Inferior parietal cortex (tissue), 1 donor: ENCODE measurements around the gene VENTX.

Experiments used
- DNase-seq: peaks from one replicate; pipeline ENCODE4 v3.0.0-alpha.2; 2016; ENCODE audit errors: extremely low spot score

Gene VENTX

DNA sequence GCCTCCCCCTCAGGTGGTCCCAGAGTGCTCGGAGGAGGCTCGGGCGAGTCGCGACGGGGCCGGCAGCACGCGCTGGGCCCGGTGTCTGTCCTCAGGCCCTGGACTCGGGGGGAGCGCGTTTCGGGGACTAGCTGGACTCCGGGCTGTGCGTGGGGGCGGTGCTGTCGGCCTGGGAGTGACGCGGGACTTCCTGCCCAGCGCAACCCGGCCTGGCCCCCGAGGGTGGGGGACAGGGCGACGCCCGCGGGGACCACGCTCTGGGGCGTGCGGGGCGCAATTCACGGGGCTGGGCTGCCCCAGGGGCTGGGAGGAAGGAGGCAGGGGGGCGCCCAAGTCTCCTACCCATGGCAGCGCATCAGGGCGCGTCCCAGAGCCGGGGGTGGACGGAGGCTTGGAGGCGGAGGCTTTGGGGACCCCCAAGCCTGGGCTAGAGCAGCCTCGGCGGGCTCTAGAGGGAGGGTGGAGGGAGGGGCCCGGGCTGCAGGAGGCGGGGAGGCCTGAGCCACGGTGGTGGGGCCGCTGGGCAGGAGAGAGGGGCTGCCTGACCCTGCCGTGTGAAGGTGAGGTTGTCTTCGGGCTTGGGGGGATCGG is 2.3 kb upstream of the VENTX start:
- DNase-seq = no peak

DNA sequence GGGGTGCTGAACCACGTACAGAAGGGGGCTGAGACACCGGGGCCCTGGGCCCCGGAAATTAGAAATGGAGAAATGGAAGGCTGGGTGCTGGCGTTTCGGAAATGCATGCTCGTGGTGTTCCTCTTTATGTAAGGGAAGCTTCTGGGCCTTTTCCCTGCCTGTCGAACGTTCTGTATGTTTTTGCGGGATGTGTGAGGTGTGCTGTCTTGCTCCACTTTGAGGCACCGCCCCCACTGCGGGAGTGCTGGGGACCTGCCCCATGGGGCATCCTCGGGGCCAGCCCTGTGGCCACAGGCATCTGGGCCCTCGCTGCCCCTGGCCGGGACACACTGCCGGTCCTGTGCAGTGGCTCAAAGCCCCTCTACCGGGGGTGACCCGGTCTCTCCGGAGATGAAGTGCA is 1.7 kb upstream of the VENTX start:
- DNase-seq = no peak

DNA sequence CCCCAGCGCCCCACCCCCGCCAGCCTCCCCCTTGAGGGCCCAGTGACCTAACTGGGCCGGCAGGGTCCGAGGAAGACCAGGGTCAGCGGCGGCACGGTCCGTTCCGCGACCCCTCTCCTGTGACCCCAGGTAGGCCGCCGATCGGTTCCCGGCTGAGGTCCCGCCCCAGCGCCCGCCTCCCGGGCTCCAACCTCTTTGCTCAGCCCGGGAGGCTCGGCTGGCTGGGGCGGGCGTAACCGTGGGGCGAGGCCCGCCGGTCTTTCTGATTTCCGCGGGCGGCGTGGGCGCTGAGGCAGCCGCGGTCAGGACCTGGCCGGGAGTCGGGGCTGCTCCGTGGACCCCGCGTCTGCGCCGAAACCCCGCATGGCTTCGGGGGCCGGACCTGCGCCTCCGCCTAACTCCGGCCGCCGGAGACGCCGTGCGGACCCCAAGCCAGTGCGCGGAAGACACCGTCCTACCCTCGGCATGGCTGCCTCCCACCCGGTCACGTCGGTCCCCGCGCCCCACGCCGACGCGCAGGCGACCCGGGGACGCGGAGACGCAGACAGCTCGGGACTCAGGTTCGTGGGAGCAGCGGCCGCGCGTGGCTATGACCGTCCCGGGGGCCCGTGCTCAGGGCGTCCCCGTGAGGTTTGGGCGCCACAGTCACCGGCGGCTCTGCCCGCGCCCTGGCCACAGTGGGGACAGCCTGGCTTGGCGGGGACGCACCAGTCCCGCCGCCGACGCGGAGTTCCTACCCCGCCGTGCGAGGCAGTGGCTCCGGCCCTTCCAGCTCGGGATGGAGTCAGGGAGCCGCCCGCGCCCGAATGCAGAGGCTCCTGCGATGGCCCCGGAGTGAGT is 1.0 kb upstream of the VENTX start:
- DNase-seq = no peak

DNA sequence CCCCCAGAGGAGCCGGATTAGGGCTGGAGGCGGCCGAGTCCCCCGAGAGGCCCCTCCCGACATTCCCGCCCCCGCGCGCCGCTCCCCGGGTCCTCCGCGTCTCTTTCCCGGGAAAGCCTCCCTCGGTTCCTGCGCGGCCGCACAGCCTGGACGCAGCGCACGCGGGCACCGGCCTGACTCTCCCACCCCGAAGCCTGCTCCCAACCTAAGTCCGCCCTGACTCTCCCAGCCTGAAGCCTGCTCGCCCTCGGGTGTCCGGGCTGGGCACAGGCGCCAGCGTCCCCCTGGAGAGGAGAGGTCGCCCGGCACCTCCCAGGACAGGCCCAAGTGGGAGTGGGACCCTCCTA is 441 bp upstream of the VENTX start:
- DNase-seq = no peak

DNA sequence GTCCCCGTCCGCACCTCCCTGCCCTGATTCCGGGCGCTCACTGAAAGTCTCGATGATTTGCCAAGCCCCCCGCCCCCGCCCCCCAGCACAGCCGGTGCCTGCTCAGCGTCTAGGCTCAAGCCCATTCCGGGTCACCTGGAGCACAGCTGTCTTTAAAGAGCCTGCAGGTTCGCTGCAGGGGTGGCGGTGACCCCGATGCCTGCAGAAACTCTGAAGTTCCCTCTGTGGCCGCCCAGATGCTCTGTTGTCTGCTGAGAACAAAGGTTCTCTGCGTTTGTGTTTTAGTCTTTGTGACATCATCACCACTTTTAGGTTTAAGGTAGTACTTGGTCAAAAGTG is 780 bp downstream of the VENTX start:
- DNase-seq = no peak

DNA sequence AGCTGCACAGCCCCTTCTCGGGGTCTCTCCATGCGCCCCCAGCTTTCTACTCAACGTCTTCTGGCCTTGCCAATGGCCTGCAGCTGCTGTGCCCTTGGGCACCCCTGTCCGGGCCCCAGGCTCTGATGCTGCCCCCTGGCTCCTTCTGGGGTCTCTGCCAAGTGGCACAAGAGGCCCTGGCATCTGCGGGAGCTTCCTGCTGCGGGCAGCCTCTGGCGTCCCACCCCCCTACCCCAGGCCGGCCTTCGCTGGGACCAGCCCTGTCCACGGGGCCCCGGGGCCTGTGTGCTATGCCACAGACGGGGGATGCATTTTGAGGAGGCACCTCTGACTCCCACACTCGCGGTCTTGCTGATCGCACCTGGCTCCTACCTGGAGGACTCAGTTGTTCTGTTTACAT is 2.3 kb downstream of the VENTX start:
- DNase-seq = no peak

DNA sequence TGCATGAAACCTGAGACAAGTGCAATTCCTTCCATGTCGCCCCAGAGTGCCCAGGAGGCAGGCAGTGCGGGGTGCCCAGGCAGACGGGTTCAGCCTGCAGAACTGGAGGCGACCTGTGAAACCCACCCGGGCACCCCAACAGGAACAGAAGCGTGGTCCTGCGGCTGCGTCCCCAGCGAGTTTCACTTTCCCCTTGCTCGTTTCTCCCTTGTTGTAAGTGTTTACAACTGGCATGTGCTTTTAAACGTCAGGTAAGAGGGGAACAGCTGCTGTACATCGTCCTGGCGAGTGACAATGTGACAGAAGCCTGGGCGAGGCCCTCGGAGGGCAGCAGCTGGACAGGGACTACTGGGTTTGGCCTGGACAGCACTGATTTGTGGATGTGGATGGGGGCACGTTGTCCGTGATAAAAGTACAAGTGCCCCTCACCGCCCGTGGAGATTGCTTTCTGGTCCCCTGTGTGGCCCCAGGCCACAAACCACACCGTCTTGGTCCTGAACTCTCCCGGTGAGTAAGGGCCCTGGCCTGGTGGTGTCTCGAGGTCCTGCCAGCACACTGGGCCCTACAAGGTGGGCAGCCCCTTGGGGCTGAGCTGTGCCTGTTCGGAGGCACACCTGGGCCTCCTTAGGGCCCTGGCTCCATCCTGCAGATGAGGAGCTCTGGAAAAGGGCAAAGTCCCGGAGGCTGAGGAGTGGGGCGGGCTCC is 4.0 kb downstream of the VENTX start:
- DNase-seq = no peak

DNA sequence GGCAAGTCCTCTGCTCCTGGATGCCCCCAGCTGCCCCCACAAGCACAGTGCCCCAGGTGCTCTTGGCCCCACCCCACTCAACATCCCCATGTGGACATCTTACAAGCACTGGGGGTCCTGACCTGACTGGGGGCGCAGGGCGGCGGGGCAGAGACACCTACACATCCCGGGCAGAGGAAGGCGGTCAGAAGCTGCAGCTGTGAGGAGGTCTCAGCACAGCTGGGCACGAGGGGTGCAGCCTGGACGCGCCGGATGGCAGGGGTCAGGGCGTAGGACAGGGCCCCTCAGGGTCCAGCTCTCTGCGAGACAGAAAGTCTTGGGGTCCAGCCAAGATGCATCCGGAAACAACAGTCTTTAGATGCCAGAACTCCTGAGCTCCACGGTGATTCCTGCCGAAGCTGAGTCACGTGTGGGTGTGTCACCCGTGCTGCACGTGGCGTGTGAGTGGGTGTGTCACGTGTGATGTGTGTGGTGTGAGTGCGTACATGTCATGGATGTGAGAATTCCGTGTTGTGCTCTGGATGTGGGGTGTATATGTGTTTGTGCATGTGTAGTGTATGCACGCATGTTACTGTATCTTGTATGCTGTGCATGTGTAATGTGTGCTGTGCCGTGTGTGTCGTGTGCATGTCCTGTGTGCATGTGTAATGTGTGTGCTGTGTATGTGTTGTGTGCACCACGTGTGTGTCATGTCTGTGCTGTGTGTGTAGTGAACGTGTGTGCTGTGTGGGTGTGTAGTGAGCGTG is 5.1 kb downstream of the VENTX start:
- DNase-seq = no peak

DNA sequence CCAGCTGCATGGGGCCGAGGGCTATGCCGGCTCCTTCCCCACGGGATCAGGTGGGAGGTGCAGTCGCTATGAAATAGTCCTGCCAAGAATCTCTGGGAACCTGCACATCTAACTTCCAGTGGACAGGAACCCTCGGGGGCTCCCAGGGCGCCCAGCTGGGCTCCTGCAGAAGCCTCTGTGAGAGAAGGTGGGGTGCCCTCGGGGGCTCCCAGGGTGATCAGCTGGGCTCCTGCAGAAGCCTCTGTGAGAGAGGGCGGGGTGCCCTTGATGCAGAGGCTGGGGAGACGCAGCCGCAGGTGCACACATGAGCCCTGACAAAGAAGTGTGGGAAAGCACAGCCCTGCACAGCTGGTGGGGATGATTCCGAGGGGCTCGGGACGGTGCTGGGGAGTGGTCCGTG is 5.9 kb downstream of the VENTX start:
- no peak for DNase-seq

DNA sequence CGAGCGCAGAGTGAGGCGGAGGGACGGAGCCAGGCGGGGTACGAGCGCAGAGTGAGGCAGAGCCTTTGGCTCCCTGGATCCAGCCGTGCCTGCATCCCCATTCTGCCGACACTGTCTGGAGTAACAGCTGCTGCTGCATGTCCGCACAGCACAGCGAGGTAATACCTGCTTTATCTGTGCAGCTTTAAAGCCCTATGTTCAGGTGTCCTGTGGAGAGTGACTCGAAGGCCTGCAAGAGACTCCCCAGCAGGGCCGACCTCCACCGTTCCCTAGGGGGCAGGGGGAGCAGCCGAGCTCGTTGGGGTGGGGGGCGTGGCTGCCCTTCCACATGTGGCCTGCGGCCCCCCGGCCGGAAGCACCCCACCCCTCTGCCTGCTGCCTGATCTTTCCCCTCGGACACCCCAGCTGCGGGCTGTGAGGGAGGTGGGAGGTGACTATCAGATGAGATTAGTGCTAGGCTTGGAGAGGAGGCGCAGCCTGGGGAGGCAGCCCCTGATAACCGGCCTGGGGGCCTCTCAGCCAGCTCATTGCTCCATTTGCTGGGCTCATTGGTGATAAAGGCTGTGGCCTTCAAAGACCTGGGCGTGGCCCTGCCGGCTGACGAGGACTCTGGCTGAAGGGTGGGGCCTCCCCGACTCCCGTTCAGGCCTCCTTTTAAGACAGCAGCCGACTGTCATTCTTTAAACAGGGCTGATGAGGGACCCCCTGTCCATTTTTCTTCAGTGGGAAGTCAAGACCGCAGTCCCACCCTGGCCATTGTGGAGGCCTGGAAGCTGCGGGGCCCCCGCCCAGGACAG is 8.0 kb downstream of the VENTX start:
- no peak for DNase-seq

DNA sequence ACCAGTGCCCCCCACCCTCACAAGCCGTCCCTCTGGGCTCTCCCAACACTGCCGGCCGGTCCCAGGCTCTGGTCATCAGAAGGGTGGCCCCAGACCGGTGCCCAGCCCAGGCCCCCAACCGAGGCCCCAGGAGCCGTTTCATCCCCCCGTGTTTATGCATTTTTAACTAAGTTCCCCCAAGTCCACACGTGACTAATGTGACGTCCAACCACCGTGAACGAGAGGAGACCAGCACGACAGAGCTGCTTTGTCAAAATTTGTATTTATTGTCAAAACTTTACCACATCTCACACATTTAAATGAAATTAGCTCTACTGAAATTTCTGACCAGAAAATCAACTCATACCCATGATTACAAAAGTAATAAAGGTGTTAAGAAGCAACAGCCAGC is 8.6 kb downstream of the VENTX start:
- no peak for DNase-seq

DNA sequence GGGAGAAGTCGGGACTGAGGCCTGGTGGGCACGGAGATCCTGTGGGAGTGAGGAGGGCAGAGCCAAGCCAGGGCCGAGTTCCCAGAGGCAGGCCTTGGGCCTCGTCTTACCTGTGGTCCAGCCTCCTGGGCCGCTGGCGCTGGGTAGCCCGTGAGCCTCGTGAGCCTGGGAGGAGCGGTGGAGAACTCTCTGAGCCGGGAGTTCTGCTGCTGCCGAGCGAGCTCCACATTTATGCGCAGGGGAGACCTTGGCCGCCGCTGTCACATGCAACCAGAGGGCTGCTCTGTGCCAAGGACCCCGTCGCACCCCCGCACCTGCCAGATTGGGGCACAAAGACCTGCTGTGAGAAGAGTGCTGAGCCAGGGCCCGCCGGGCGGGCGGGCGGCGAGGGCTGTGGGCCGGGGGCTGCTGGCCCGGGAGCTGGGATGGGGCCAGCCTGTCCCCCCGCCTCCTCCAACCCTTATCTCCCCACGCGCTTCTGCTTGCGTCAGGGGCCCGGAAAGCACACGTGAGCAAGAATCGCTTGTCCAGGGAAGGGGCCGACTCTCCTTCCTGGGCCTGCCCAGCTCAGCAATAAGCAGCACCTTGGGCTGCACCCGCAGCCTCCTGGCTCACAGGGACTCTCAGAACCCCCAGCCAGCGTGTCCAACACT is 10.2 kb downstream of the VENTX start:
- no peak for DNase-seq

DNA sequence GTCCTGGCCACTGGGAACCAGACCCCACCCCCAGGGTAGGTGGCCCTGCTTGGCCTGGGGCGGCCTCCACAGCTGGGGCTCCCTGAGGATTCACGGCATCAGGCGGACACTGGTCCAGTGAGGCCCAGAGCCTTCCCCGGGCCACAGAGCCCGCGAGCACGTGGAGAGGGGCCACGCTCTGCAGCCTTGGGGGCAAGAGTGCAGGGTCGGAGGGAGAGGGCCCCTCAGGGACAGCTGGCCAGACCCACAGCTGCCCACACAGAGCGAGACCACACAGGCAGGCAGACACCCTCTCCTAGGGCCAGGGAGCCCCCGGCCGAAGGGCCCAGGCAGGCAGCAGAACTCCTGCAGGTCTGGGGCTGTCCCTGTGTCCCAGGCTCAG is 10.7 kb downstream of the VENTX start:
- no peak for DNase-seq

DNA sequence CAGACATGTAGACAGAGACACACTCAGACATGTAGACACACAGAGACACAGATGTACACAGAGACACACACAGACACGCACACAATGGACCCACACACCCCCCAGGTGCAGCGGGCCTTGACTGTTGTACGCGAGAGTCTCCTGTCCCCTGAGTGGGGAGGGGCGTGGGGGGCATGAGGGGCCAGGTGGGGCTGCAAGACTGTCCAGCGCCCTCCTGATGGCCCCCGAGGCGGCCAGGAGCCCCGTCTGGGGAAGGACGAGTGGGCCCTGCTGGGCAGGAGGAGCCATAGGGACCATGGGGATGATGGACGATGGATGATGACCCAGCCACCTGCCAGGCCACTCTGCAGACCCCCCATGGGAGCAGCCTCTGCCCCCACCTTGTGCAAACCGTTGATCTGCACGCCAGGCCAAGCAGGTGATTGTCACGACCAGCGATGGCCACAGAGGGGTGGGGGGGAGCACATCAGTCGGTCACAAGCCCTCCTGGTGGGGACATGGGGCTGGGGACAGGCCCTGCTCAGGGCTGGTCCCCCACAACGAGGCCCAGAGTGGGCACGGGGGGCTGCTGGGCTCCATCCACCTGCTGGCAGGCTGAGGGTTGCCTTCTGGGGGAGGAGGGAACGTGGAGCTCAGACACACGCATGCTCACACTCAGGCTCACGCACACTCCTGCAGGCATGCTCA is 11.6 kb downstream of the VENTX start:
- no peak for DNase-seq

DNA sequence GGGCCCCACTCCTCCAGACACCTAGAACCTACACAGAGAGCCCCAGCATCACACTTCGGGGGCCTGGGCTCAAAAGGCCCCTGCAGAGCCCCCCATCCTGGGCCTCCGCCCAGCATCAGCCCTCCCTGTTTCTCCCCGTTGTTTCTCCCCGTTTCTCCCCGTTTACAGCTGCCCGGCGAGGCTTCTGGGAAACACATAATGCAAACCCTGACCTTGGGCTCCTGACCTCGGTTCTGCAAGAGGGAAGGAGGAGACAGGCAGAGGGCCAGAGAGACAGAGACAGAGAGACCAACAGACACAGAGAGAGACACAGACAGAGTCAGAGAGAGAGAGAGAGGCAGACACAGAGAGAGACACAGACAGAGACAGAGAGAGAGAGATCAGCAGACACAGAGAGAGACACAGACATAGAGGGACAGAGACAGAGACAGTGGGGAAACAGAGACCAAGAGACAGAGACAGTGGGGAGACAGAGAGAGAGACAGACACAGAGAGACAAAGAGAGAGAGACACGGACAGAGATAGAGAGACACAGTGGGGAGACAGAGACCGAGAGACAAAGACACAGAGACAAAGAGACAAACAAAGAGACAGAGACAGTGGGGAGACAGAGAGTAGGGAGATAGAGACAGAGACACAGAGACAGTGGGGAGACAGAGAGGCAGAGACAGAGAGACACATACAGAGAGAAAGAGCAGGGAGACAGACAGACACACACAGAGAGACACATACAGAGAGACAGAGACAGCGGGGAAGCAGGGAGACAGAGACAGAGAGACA is 12.5 kb downstream of the VENTX start:
- no peak for DNase-seq

DNA sequence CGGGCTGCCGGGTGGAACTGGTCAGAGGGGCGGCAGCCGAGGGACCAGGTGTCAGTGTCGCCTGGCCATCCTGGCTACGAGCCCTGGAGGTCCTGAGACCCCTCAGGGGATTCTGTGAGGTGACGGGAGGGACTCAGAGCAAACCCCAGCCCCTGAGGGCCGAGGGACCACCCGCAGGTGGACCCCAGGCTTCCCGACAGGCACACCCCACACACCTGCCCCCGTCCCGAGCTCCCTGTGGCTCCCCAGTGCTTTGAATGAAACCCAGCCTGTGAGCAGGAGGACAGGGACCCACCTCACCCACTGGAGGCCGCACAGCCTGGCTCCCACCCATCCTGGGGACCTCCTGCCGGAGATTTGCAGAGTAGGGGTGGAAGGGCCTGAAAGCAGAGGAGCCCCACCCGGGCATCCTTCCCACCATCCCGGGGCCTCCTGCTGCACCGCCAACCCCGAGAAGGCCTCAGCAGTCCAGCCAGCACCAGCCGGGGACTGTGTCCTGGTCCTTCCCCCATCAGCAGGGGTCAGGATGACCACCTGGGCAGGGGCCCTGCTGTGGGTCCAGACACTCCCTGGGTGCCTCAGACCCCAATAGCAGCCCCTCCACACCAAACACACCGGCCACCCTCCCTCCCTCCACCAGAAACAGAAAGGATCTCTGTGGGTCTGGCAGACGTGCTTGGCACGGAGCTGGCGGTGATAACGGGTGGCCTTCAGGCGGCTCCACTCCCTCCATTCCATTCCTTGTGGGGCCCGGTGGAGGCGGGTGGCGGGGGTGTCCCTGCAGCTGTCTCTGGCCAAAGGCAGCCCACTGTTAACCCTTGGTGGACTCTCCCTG is 13.9 kb downstream of the VENTX start:
- DNase-seq = no peak

DNA sequence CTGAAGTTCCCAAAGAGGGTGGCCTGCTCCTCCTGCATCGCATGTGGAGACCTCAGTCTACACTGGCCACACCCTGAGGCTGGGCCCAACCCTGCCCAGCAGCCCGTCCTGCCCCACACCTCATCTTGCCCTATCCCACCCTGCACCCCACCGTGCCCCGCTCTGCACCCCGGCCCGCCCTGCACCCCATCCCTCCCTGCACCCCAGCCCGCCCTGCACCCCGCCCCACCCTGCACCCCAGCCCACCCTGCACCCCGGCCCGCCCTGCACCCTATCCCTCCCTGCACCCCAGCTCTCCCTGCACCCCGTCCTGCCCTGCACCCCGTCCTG is 14.5 kb downstream of the VENTX start:
- no peak for DNase-seq

DNA sequence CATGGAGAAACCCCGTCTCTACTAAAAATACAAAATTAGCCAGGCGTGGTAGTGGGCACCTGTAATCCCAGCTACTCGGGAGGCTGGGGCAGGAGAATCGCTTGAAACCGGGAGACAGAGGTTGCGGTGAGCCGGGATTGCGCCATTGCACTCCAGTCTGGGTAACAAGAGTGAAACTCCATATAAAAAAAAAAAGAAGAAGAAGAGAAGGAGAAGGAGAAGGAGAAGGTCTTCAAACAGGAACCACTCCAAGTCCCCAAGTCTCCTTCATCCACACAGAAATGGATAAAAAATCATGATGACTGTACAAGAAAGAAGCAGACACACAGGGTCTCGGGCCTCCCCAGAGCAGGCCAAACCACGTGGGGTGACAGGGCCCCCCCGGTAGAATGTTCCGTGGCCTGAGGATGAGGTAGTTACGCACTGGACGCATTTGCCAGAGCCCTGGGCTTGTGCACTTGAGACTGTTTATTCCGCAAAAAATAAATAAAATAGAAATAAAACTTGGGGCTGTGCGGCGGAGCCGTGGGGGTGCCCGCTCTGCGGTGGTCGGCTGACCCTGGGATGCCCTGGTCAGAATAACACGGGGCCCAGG is 15.8 kb downstream of the VENTX start:
- DNase-seq = no peak
